BE2C (cell line): ENCODE measurements around the gene CCDC183.

ENCODE experiments used
- DNase-seq: peaks from one replicate; pipeline ENCODE4 v3.0.0-alpha.2; 2020
- H3K27me3 ChIP-seq: fragments of 250-450 bp; sonication (Bioruptor Pico); 2 replicates; pipeline ENCODE4 v1.5.1; 2020; ENCODE audit warnings: mild to moderate bottlenecking
- H3K36me3 ChIP-seq: fragments of 250-450 bp; sonication (Bioruptor Pico); 2 replicates; pipeline ENCODE4 v1.5.1; 2020; ENCODE audit warnings: mild to moderate bottlenecking
- H3K4me1 ChIP-seq: fragments of 250-450 bp; sonication (Bioruptor Pico); 2 replicates; pipeline ENCODE4 v1.5.1; 2020
- H3K4me3 ChIP-seq: 2 replicates; pipeline ENCODE4 v1.5.1; 2011; ENCODE audit warnings: low read depth, low read length
- H3K9me3 ChIP-seq: fragments of 250-450 bp; sonication (Bioruptor Pico); 2 replicates; pipeline ENCODE4 v1.5.1; 2020
- CTCF ChIP-seq: IDR thresholded peaks from 2 replicates; pipeline ENCODE4 v1.5.1; 2012; ENCODE audit warnings: mild to moderate bottlenecking, low read depth, low read length

CCDC183 gene

GRCh38 chr9:136848393-136849037 lies 52.4 kb downstream of the CCDC183 start:
- peak overlapping the region; percentile 70 for H3K4me3 ChIP-seq
- peak; percentile 69 for DNase-seq
- no peaks in the 10 kb centered on the region for H3K9me3 ChIP-seq
- peaks cover 10% of the 10 kb centered on the region for H3K36me3 ChIP-seq
- TF ChIP-seq CTCF = no peak
- no peaks in the 10 kb centered on the region for H3K27me3 ChIP-seq
- peaks cover 1% of the 10 kb centered on the region for H3K4me1 ChIP-seq

- Histone ChIP-seq H3K4me3 (peak within 1 kb of the TSS; percentile 70), H3K27me3 (no peaks in the 10 kb centered on the region), H3K9me3 (no peaks in the 10 kb centered on the region), H3K4me1 (no peaks in the 10 kb centered on the region), H3K36me3 (peaks cover 11% of the 10 kb centered on the region)
- DNase-seq = peak; percentile 99
- no peak for TF ChIP-seq CTCF
These were observed 53.2 kb downstream of the CCDC183 start, which contains the start of gene PHPT1 for GRCh38 chr9:136849038-136849959. Gene PHPT1, plus strand, starts transcription at chr9:136849409. Its CDS starts 22 bp downstream, at chr9:136849431.

GRCh38 chr9:136849960-136850865 lies 54.1 kb downstream of the CCDC183 start:
- Histone ChIP-seq H3K36me3 (peaks cover 13% of the 10 kb centered on the region), H3K4me1 (no peaks in the 10 kb centered on the region; the same call in 1 of the 2 replicates), H3K27me3 (no peaks in the 10 kb centered on the region), H3K4me3 (peak overlapping the region; percentile 70), H3K9me3 (no peaks in the 10 kb centered on the region)
- peak; percentile 26 for DNase-seq
- TF ChIP-seq CTCF = no peak

- Histone ChIP-seq H3K4me1 (peaks cover 9% of the 10 kb centered on the region), H3K36me3 (peaks cover 13% of the 10 kb centered on the region), H3K4me3 (no peak overlapping the region), H3K9me3 (no peaks in the 10 kb centered on the region), H3K27me3 (no peaks in the 10 kb centered on the region)
- DNase-seq = peak; percentile 24
- no peak for TF ChIP-seq CTCF
These were observed 55.0 kb downstream of the CCDC183 start for GRCh38 chr9:136850866-136851775.

GRCh38 chr9:136851941-136852663 lies 56.0 kb downstream of the CCDC183 start, which contains the start of gene MAMDC4:
Gene MAMDC4, plus strand, starts transcription at chr9:136852346. Its CDS starts 71 bp downstream, at chr9:136852417.
- no peaks in the 10 kb centered on the region for H3K9me3 ChIP-seq
- peaks cover 13% of the 10 kb centered on the region for H3K36me3 ChIP-seq
- no peak for TF ChIP-seq CTCF
- H3K4me1 ChIP-seq = peaks cover 10% of the 10 kb centered on the region
- no peak within 1 kb of the TSS for H3K4me3 ChIP-seq
- DNase-seq = peak; percentile 19
- H3K27me3 ChIP-seq = no peaks in the 10 kb centered on the region
